ENCODE results near the gene ADAMTS16.

Gene ADAMTS16

GRCh38 chr5:5304361-5305020 lies 164.4 kb downstream of the ADAMTS16 start:
- Histone ChIP-seq H3K4ac (ENCODE audit: low read depth, low read length) (no peak overlapping the region), H2BK5ac (ENCODE audit: low read depth, low read length, poor library complexity) (no peak overlapping the region), H2BK120ac (ENCODE audit: insufficient read depth, low read length, poor library complexity) (no peak overlapping the region), H2AK5ac (ENCODE audit: low read length) (peak overlapping the region; percentile 32), H3K36me3 (ENCODE audit: control insufficient read depth in 1 of 2, insufficient read depth in 2 of 2, low read length in 2 of 2) (peaks cover 2 to 7% of the 10 kb centered on the region in 2 experiments), H3K23ac (ENCODE audit: low read length) (no peak overlapping the region), H3K27me3 (ENCODE audit: insufficient read depth, low read length) (no peaks in the 10 kb centered on the region), H4K12ac (ENCODE audit: low read depth, low read length) (no peak overlapping the region), H4K8ac (ENCODE audit: low read depth, low read length) (no peak overlapping the region), H3K79me1 (ENCODE audit: low read length) (peaks cover 13% of the 10 kb centered on the region), H3K79me2 (ENCODE audit: control insufficient read depth, insufficient read depth, low read length, poor library complexity) (no peaks in the 10 kb centered on the region), H3K9me3 (ENCODE audit: insufficient read depth, low read depth, low read length) (peaks cover 14% of the 10 kb centered on the region), H3K14ac (ENCODE audit: low read length) (no peak overlapping the region), H3K18ac (ENCODE audit: low read length) (no peak overlapping the region), H2BK12ac (ENCODE audit: low read length) (peak overlapping the region; percentile 37), H3K4me2 (ENCODE audit: low read length) (no peak overlapping the region), H3K4me3 (ENCODE audit: low read depth, low read length) (no peak overlapping the region), H3K9ac (ENCODE audit: low read length) (no peak overlapping the region), H4K91ac (ENCODE audit: low read depth, low read length) (peak overlapping the region; percentile 28), H3K4me1 (ENCODE audit: control insufficient read depth in 1 of 2, insufficient read depth in 2 of 2, low read length in 2 of 2) (peaks cover 12 to 17% of the 10 kb centered on the region in 2 experiments), H2AFZ (ENCODE audit: insufficient read depth, low read length, poor library complexity) (no peak overlapping the region), H3K27ac (ENCODE audit: low read depth, low read length) (no peak overlapping the region)
- DNase-seq: peak; percentile 8 to 21
- WGBS (ENCODE audit: extremely low coverage, insufficient coverage, insufficient read length): no CpG with 5 or more reads among the region's 10 CpGs

- peak overlapping the region; percentile 39 for H3K18ac ChIP-seq (ENCODE audit: low read length)
- WGBS (ENCODE audit: extremely low coverage, insufficient coverage, insufficient read length): no CpG with 5 or more reads among the region's 7 CpGs
- no peak overlapping the region for H3K4me2 ChIP-seq (ENCODE audit: low read length)
- H3K4me3 ChIP-seq (ENCODE audit: low read depth, low read length): no peak overlapping the region
- peak overlapping the region; percentile 18 for H3K4ac ChIP-seq (ENCODE audit: low read depth, low read length)
- peak overlapping the region; percentile 50 for H3K14ac ChIP-seq (ENCODE audit: low read length)
- H3K79me2 ChIP-seq (ENCODE audit: control insufficient read depth, insufficient read depth, low read length, poor library complexity): no peaks in the 10 kb centered on the region
- no peak overlapping the region for H3K27ac ChIP-seq (ENCODE audit: low read depth, low read length)
- H3K27me3 ChIP-seq (ENCODE audit: insufficient read depth, low read length): no peaks in the 10 kb centered on the region
- no peak overlapping the region for H2AFZ ChIP-seq (ENCODE audit: insufficient read depth, low read length, poor library complexity)
- H2BK120ac ChIP-seq (ENCODE audit: insufficient read depth, low read length, poor library complexity): peak overlapping the region; percentile 72
- DNase-seq: peak in 1 of 2 donors; percentile 31
- H3K9me3 ChIP-seq (ENCODE audit: insufficient read depth, low read depth, low read length): peaks cover 11% of the 10 kb centered on the region
- H2BK5ac ChIP-seq (ENCODE audit: low read depth, low read length, poor library complexity): peak overlapping the region; percentile 15
- H3K4me1 ChIP-seq (ENCODE audit: control insufficient read depth in 1 of 2, insufficient read depth in 2 of 2, low read length in 2 of 2): peaks cover 22 to 28% of the 10 kb centered on the region in 2 experiments
- H2AK5ac ChIP-seq (ENCODE audit: low read length): peak overlapping the region; percentile 75
- no peak overlapping the region for H3K23ac ChIP-seq (ENCODE audit: low read length)
- peak overlapping the region; percentile 84 for H2BK12ac ChIP-seq (ENCODE audit: low read length)
- peak overlapping the region; percentile 91 for H4K91ac ChIP-seq (ENCODE audit: low read depth, low read length)
- H4K8ac ChIP-seq (ENCODE audit: low read depth, low read length): peak overlapping the region; percentile 66
- peaks cover 18% of the 10 kb centered on the region for H3K79me1 ChIP-seq (ENCODE audit: low read length)
- H3K36me3 ChIP-seq (ENCODE audit: control insufficient read depth in 1 of 2, insufficient read depth in 2 of 2, low read length in 2 of 2): peaks cover 2 to 4% of the 10 kb centered on the region in 2 experiments
- no peak overlapping the region for H4K12ac ChIP-seq (ENCODE audit: low read depth, low read length)
- no peak overlapping the region for H3K9ac ChIP-seq (ENCODE audit: low read length)
Observed at GRCh38 chr5:5306696-5307095, 166.6 kb downstream of the ADAMTS16 start.

GRCh38 chr5:5308319-5308718 lies 168.2 kb downstream of the ADAMTS16 start:
- H3K23ac ChIP-seq (ENCODE audit: low read length): no peak overlapping the region
- H3K79me2 ChIP-seq (ENCODE audit: control insufficient read depth, insufficient read depth, low read length, poor library complexity): no peaks in the 10 kb centered on the region
- H4K91ac ChIP-seq (ENCODE audit: low read depth, low read length): peak overlapping the region; percentile 6
- no peak overlapping the region for H2BK5ac ChIP-seq (ENCODE audit: low read depth, low read length, poor library complexity)
- H3K4ac ChIP-seq (ENCODE audit: low read depth, low read length): no peak overlapping the region
- H3K9me3 ChIP-seq (ENCODE audit: insufficient read depth, low read depth, low read length): peaks cover 3% of the 10 kb centered on the region
- H3K27me3 ChIP-seq (ENCODE audit: insufficient read depth, low read length): no peaks in the 10 kb centered on the region
- H3K27ac ChIP-seq (ENCODE audit: low read depth, low read length): no peak overlapping the region
- H2AK5ac ChIP-seq (ENCODE audit: low read length): no peak overlapping the region
- no peak overlapping the region for H3K18ac ChIP-seq (ENCODE audit: low read length)
- WGBS (ENCODE audit: extremely low coverage, insufficient coverage, insufficient read length): no CpG with 5 or more reads among the region's 5 CpGs
- no peak overlapping the region for H3K4me2 ChIP-seq (ENCODE audit: low read length)
- H4K8ac ChIP-seq (ENCODE audit: low read depth, low read length): no peak overlapping the region
- no peak for DNase-seq
- H3K14ac ChIP-seq (ENCODE audit: low read length): peak overlapping the region; percentile 3
- no peak overlapping the region for H2AFZ ChIP-seq (ENCODE audit: insufficient read depth, low read length, poor library complexity)
- peak overlapping the region; percentile 1 for H2BK120ac ChIP-seq (ENCODE audit: insufficient read depth, low read length, poor library complexity)
- H4K12ac ChIP-seq (ENCODE audit: low read depth, low read length): no peak overlapping the region
- H3K9ac ChIP-seq (ENCODE audit: low read length): no peak overlapping the region
- H3K79me1 ChIP-seq (ENCODE audit: low read length): peaks cover 23% of the 10 kb centered on the region
- no peak overlapping the region for H3K4me3 ChIP-seq (ENCODE audit: low read depth, low read length)
- peak overlapping the region; percentile 12 for H2BK12ac ChIP-seq (ENCODE audit: low read length)
- no peaks in the 10 kb centered on the region for H3K36me3 ChIP-seq (ENCODE audit: control insufficient read depth in 1 of 2, insufficient read depth in 2 of 2, low read length in 2 of 2)
- peaks cover 27 to 31% of the 10 kb centered on the region in 2 experiments for H3K4me1 ChIP-seq (ENCODE audit: control insufficient read depth in 1 of 2, insufficient read depth in 2 of 2, low read length in 2 of 2)

- no peak overlapping the region for H2BK5ac ChIP-seq (ENCODE audit: low read depth, low read length, poor library complexity)
- H3K14ac ChIP-seq (ENCODE audit: low read length): no peak overlapping the region
- H3K18ac ChIP-seq (ENCODE audit: low read length): no peak overlapping the region
Observed at GRCh38 chr5:5309645-5310044, 169.5 kb downstream of the ADAMTS16 start.

More at GRCh38 chr5:5309645-5310044, 169.5 kb downstream of the ADAMTS16 start:
- no peaks in the 10 kb centered on the region for H3K79me2 ChIP-seq (ENCODE audit: control insufficient read depth, insufficient read depth, low read length, poor library complexity)
- no peaks in the 10 kb centered on the region for H3K9me3 ChIP-seq (ENCODE audit: insufficient read depth, low read depth, low read length)
- no peak overlapping the region for H4K8ac ChIP-seq (ENCODE audit: low read depth, low read length)
- H2BK12ac ChIP-seq (ENCODE audit: low read length): no peak overlapping the region
- peaks cover 30 to 37% of the 10 kb centered on the region in 2 experiments for H3K4me1 ChIP-seq (ENCODE audit: control insufficient read depth in 1 of 2, insufficient read depth in 2 of 2, low read length in 2 of 2)
- no peaks in the 10 kb centered on the region for H3K36me3 ChIP-seq (ENCODE audit: control insufficient read depth in 1 of 2, insufficient read depth in 2 of 2, low read length in 2 of 2)
- no CpG with 5 or more reads among the region's 5 CpGs for WGBS (ENCODE audit: extremely low coverage, insufficient coverage, insufficient read length)
- peaks cover 24% of the 10 kb centered on the region for H3K79me1 ChIP-seq (ENCODE audit: low read length)
- H3K23ac ChIP-seq (ENCODE audit: low read length): no peak overlapping the region
- H3K4me2 ChIP-seq (ENCODE audit: low read length): no peak overlapping the region
- H3K4me3 ChIP-seq (ENCODE audit: low read depth, low read length): no peak overlapping the region
- no peak overlapping the region for H3K4ac ChIP-seq (ENCODE audit: low read depth, low read length)
- H4K12ac ChIP-seq (ENCODE audit: low read depth, low read length): no peak overlapping the region
- peak in 1 of 2 donors; percentile 14 for DNase-seq
- H3K9ac ChIP-seq (ENCODE audit: low read length): no peak overlapping the region
- no peak overlapping the region for H3K27ac ChIP-seq (ENCODE audit: low read depth, low read length)
- no peak overlapping the region for H2AK5ac ChIP-seq (ENCODE audit: low read length)
- no peak overlapping the region for H2AFZ ChIP-seq (ENCODE audit: insufficient read depth, low read length, poor library complexity)
- H2BK120ac ChIP-seq (ENCODE audit: insufficient read depth, low read length, poor library complexity): peak overlapping the region; percentile 67
- H4K91ac ChIP-seq (ENCODE audit: low read depth, low read length): peak overlapping the region; percentile 67
- no peaks in the 10 kb centered on the region for H3K27me3 ChIP-seq (ENCODE audit: insufficient read depth, low read length)

Data from trophoblast cell (in vitro differentiated cells and primary cell).